Activated CD8-positive, alpha-beta T cell treated with anti-CD3 and anti-CD28 coated beads, Interleukin-2, amount 10 ng/mL, durations not matched to agents 7 days and 5 days (primary cell): Measurements from ENCODE around the gene PCP2. TPM values are rescaled to one million over a fixed set of nuclear protein-coding genes. Genes with fewer than 3 reads are reported as not detected.

ENCODE experiments used
- ATAC-seq: fragments of 150-1000 bp; cut with Tn5 transposase; one replicate; pipeline ENCODE4 v1.10.0; 2021; ENCODE audit warnings: moderate library complexity
- CTCF ChIA-PET: fragments of 350-600 bp; sonication (Branson Sonifier 250); formaldehyde crosslinking; loops from one replicate; lab custom pipeline; 2021; ENCODE audit warnings: antibody characterized with exemption; lab: Charles Lee
- POLR2A ChIA-PET: fragments of 350-600 bp; sonication (Branson Sonifier 250); formaldehyde crosslinking; loops from one replicate; lab custom pipeline; 2021; ENCODE audit warnings: antibody characterized with exemption; lab: Charles Lee
- DNase-seq: peaks from one replicate; pipeline ENCODE4 v3.0.0-alpha.2; 2020
- H3K27ac Mint-ChIP-seq: one replicate; pipeline ENCODE4 v1.8.0; 2021; ENCODE audit warnings: mild to moderate bottlenecking, mixed read lengths
- H3K27me3 Mint-ChIP-seq: one replicate; pipeline ENCODE4 v1.8.0; 2021; ENCODE audit warnings: low read depth, mixed read lengths
- H3K36me3 Mint-ChIP-seq: one replicate; pipeline ENCODE4 v1.8.0; 2021; ENCODE audit warnings: low read depth, mixed read lengths
- H3K4me1 Mint-ChIP-seq: one replicate; pipeline ENCODE4 v1.8.0; 2021; ENCODE audit warnings: low read depth, mixed read lengths
- H3K4me3 Mint-ChIP-seq: one replicate; pipeline ENCODE4 v1.8.0; 2021; ENCODE audit warnings: mild to moderate bottlenecking, mixed read lengths
- H3K9me3 Mint-ChIP-seq: one replicate; pipeline ENCODE4 v1.8.0; 2022; ENCODE audit warnings: mixed read lengths; ENCODE audit not compliant: insufficient read depth
- total RNA-seq, 2 experiments: library from RNA; stranded (reverse); gene quantifications; one replicate each; pipeline ENCODE4 v1.2.3, GENCODE V29; 2021

PCP2 gene
- total RNA-seq, 2 experiments from 2014 or later, result 0.63 to 1.0 TPM

DNA sequence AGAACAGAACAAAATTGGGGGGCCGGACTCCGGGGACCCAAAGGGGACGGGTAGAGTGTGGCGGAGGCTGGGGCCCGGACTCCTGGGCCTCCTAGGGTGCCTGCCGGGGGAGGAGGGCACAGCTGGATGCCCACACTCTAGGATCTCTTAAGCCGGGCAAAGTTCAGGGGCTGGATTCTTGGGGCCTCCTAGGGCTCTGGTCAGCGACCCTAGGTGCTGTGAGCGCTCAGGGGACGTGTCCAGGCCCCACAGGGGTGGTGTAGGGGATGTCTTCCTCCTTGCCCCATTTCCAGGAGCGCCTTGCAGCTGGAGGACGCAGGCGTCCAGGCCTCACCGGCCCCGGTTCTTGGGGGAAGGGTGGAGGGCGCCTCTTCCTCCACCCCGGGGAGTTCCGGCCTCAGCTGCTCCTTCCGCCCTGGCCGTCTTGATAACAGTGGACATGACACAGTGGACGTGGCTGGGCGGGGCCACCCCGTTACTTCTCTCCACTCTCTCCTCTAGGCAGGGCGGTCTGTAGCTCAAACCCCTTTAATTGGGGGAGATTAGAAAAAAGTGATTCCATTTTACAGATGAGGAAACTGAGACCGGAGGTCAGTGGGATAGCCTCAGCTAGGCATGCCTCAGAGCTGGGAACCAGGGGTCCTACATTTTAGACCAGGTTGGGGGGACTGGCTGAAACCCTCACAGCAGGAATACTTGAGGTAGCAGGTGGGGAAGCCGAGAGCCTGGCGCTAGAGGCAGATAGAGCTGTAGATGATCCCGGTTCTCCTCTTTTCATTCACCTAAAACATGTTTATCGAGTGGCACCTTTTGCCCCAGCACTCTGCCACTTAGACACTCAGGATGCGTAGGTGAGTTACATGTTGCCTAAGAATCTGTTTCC, 4.1 kb upstream of the PCP2 start:
- Mint-ChIP-seq H3K4me3 (peak overlapping the region; percentile 80), H3K36me3 (peaks cover 19% of the 10 kb centered on the region), H3K9me3 (no peaks in the 10 kb centered on the region), H3K27me3 (no peaks in the 10 kb centered on the region), H3K4me1 (peaks cover 40% of the 10 kb centered on the region), H3K27ac (peak overlapping the region; percentile 92)
- peak; percentile 38 for ATAC-seq
- peak; percentile 29 for DNase-seq
- POLR2A ChIA-PET, result interaction anchor here (0.9 to 2.0 kb wide), 8 partner anchors 8 to 69 kb away, joined by 3 to 13 read pairs (median 4); partner anchors contain the start of genes MCEMP1, PET100, RETN and XAB2
- CTCF ChIA-PET, result interaction anchor here (1.0 to 2.9 kb wide), 4 partner anchors 14 to 163 kb away, joined by 3 to 15 read pairs (median 3); partner anchors contain the start of gene TRAPPC5

GRCh38 chr19:7636691-7637373, 3.3 kb upstream of the PCP2 start, which contains the start of gene STXBP2:
STXBP2 (plus strand) TSS chr19:7637110; CDS start chr19:7637150, 40 bp downstream.
- Mint-ChIP-seq H3K27ac (peak within 1 kb of the TSS; percentile 92), H3K4me1 (peaks cover 40% of the 10 kb centered on the region), H3K36me3 (peaks cover 22% of the 10 kb centered on the region), H3K4me3 (peak within 1 kb of the TSS; percentile 80), H3K27me3 (no peaks in the 10 kb centered on the region), H3K9me3 (no peaks in the 10 kb centered on the region)
- peak; percentile 94 for DNase-seq
- peak; percentile 93 for ATAC-seq
- CTCF ChIA-PET, result interaction anchor here (1.0 to 2.9 kb wide), 4 partner anchors 15 to 164 kb away, joined by 3 to 15 read pairs (median 3); partner anchors contain the start of gene TRAPPC5
- POLR2A ChIA-PET, result interaction anchor here (0.9 to 1.5 kb wide), 5 partner anchors 8 to 69 kb away, joined by 3 to 5 read pairs (median 3); partner anchors contain the start of genes MCEMP1 and RETN

GRCh38 chr19:7636317-7636690, 2.8 kb upstream of the PCP2 start:
- H3K36me3 Mint-ChIP-seq, result peaks cover 25% of the 10 kb centered on the region
- no peak for DNase-seq
- H3K4me3 Mint-ChIP-seq, result peak overlapping the region; percentile 80
- peak overlapping the region; percentile 92 for H3K27ac Mint-ChIP-seq
- no peaks in the 10 kb centered on the region for H3K9me3 Mint-ChIP-seq
- POLR2A ChIA-PET, result interaction anchor here (0.6 kb wide), 1 partner anchor 24 kb away, joined by 3 read pairs; no protein-coding TSS in a partner anchor
- ATAC-seq, result no peak
- H3K4me1 Mint-ChIP-seq, result peaks cover 43% of the 10 kb centered on the region
- no peaks in the 10 kb centered on the region for H3K27me3 Mint-ChIP-seq
- CTCF ChIA-PET, result interaction anchor here (1.3 to 1.6 kb wide), 2 partner anchors 16 to 45 kb away, joined by 3 to 9 read pairs; partner anchors contain the start of gene TRAPPC5

GRCh38 chr19:7635670-7636069, 2.2 kb upstream of the PCP2 start:
- ChIA-PET CTCF (interaction anchor here (0.8 to 1.6 kb wide), 3 partner anchors 17 to 67 kb away, joined by 3 to 9 read pairs (median 3); partner anchors contain the start of gene TRAPPC5), POLR2A (interaction anchor here (0.6 kb wide), 1 partner anchor 25 kb away, joined by 3 read pairs; no protein-coding TSS in a partner anchor)
- Mint-ChIP-seq H3K36me3 (peaks cover 25% of the 10 kb centered on the region), H3K4me3 (peak overlapping the region; percentile 29), H3K27ac (peak overlapping the region; percentile 92), H3K27me3 (no peaks in the 10 kb centered on the region), H3K4me1 (peaks cover 47% of the 10 kb centered on the region), H3K9me3 (no peaks in the 10 kb centered on the region)
- no peak for DNase-seq
- no peak for ATAC-seq

- ChIA-PET CTCF (interaction anchor here (1.2 kb wide), 1 partner anchor 64 kb away, joined by 3 read pairs; no protein-coding TSS in a partner anchor), POLR2A (no interaction called here)
- ATAC-seq (no peak), DNase-seq (no peak)
- H3K27me3 Mint-ChIP-seq, result no peaks in the 10 kb centered on the region
- H3K4me3 Mint-ChIP-seq, result no peak overlapping the region
- peaks cover 49% of the 10 kb centered on the region for H3K4me1 Mint-ChIP-seq
- peak overlapping the region; percentile 60 for H3K27ac Mint-ChIP-seq
- H3K9me3 Mint-ChIP-seq, result no peaks in the 10 kb centered on the region
- peaks cover 15% of the 10 kb centered on the region for H3K36me3 Mint-ChIP-seq
These were observed 947 bp downstream of the PCP2 start for GRCh38 chr19:7632340-7633203.

GRCh38 chr19:7631577-7631976, 1.9 kb downstream of the PCP2 start:
- Mint-ChIP-seq H3K36me3 (peaks cover 21% of the 10 kb centered on the region), H3K27me3 (no peaks in the 10 kb centered on the region), H3K27ac (no peak overlapping the region), H3K4me3 (no peak overlapping the region), H3K9me3 (no peaks in the 10 kb centered on the region), H3K4me1 (peaks cover 43% of the 10 kb centered on the region)
- ChIA-PET CTCF (interaction anchor here (1.2 to 2.6 kb wide), 2 partner anchors 21 to 63 kb away, joined by 3 to 13 read pairs; no protein-coding TSS in a partner anchor), POLR2A (interaction anchor here (2.0 kb wide), 1 partner anchor 17 kb away, joined by 6 read pairs; no protein-coding TSS in a partner anchor)
- ATAC-seq, result no peak
- no peak for DNase-seq

DNA sequence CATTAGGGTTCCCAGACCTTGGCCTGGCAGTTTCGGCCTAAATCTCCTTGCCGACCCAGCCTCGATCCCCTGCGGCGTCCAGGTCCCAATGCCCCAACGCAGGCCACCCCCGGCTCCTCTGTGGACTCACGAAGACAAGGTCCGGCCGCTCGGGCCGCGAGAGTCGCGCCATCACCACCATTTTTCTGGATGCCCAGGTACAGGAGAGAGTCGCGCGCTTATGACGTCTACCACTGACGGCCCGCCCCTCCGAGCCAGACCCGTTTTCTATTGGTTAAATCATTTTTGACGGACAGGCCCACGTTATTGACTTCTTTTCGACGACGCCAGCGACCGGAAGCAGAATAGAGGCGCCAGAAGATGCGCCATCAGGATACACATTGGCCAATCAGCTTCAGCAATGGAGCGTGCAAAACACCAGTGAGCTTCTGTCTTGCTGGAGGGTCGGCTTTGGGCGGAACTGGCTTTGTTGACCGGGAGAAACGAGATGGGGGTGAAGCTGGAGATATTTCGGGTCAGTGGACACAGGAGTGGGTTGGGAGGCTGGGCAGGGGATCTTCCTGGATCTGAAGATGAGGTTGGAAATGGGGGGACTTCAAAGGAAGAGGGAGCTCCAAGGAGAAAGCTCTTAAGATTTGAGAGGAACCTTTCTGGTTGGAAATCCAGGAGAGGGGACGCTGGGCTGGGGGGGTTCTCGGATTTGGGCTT, 4.0 kb downstream of the PCP2 start, which contains the start of the genes PET100 and XAB2:
Gene PET100, plus strand, starts transcription at position 447 of the 708 bp plus-strand sequence. Its CDS starts 41 bp downstream, at position 488.
Gene XAB2, minus strand, starts transcription at position 199 of the 708 bp plus-strand sequence. Its CDS starts 18 bp downstream, at position 181.
- Mint-ChIP-seq H3K27me3 (no peaks in the 10 kb centered on the region), H3K4me1 (peaks cover 35% of the 10 kb centered on the region), H3K27ac (peak within 1 kb of the TSS; percentile 98), H3K4me3 (peak within 1 kb of the TSS; percentile 94), H3K36me3 (peaks cover 26% of the 10 kb centered on the region), H3K9me3 (no peaks in the 10 kb centered on the region)
- DNase-seq (peak; percentile 97), ATAC-seq (peak; percentile 99)
- POLR2A ChIA-PET, result interaction anchor here (0.6 to 2.0 kb wide), 23 partner anchors 8 to 291 kb away, joined by 3 to 13 read pairs (median 4); partner anchors contain the start of genes ARHGEF18, CLEC4M, MCEMP1 and MCOLN1
- CTCF ChIA-PET, result interaction anchor here (0.5 to 2.6 kb wide), 11 partner anchors 19 to 276 kb away, joined by 3 to 20 read pairs (median 4); partner anchors contain the start of gene TRAPPC5

GRCh38 chr19:7628589-7629311, 4.8 kb downstream of the PCP2 start:
- Mint-ChIP-seq H3K27me3 (no peaks in the 10 kb centered on the region), H3K9me3 (no peaks in the 10 kb centered on the region), H3K36me3 (peaks cover 28% of the 10 kb centered on the region), H3K27ac (peak overlapping the region; percentile 98), H3K4me3 (peak overlapping the region; percentile 94), H3K4me1 (peaks cover 35% of the 10 kb centered on the region)
- CTCF ChIA-PET, result interaction anchor here (0.5 to 2.1 kb wide), 3 partner anchors 53 to 171 kb away, joined by 3 to 20 read pairs (median 5); partner anchors contain the start of gene TRAPPC5
- POLR2A ChIA-PET, result interaction anchor here (0.7 to 1.8 kb wide), 12 partner anchors 7 to 291 kb away, joined by 3 to 13 read pairs (median 5); partner anchors contain the start of genes SNAPC2, STXBP2 and TRAPPC5
- ATAC-seq, result no peak
- DNase-seq, result no peak

GRCh38 chr19:7627166-7627565, 6.4 kb downstream of the PCP2 start:
- no peaks in the 10 kb centered on the region for H3K9me3 Mint-ChIP-seq
- CTCF ChIA-PET, result interaction anchor here (1.4 kb wide), 1 partner anchor 59 kb away, joined by 3 read pairs; no protein-coding TSS in a partner anchor
- H3K4me1 Mint-ChIP-seq, result peaks cover 35% of the 10 kb centered on the region
- POLR2A ChIA-PET, result interaction anchor here (0.6 kb wide), 3 partner anchors 89 to 1096 kb away, joined by 3 read pairs; no protein-coding TSS in a partner anchor
- DNase-seq (no peak), ATAC-seq (no peak)
- peaks cover 32% of the 10 kb centered on the region for H3K36me3 Mint-ChIP-seq
- H3K4me3 Mint-ChIP-seq, result no peak overlapping the region
- H3K27me3 Mint-ChIP-seq, result no peaks in the 10 kb centered on the region
- no peak overlapping the region for H3K27ac Mint-ChIP-seq
